Skeletal muscle cell (primary cell): ENCODE results near the gene TMEM82.

ENCODE experiments used
- DNase-seq: peaks from one replicate; pipeline ENCODE4 v3.0.0-alpha.2; 2010; ENCODE audit warnings: low read depth
- H3K4me3 ChIP-seq: 2 replicates; pipeline ENCODE4 v1.5.1; 2011; ENCODE audit warnings: low read depth, mild to moderate bottlenecking, control low read depth, low read length, moderate library complexity

Gene TMEM82

DNA sequence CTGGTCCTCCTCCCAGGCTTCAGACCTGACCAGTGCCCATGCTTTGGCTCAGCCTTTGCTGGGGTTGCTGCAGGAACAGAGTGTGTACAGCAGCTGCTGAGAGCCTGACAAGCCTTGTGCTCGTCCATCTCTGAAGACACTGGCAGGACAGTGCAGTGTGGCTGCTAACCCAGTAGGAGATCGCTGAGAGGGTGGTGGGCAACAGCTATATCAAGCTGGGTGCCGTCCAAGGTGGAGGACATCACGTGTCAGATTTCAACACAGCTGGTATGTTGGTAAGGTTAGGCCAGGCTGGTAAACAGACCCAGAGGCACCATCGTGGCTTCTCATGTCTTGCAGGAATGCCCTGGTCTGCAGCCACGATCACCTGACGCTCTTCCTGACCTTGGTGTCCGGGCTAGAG, 24.1 kb upstream of the TMEM82 start:
- no peak for DNase-seq
- no peak overlapping the region for H3K4me3 ChIP-seq

DNA sequence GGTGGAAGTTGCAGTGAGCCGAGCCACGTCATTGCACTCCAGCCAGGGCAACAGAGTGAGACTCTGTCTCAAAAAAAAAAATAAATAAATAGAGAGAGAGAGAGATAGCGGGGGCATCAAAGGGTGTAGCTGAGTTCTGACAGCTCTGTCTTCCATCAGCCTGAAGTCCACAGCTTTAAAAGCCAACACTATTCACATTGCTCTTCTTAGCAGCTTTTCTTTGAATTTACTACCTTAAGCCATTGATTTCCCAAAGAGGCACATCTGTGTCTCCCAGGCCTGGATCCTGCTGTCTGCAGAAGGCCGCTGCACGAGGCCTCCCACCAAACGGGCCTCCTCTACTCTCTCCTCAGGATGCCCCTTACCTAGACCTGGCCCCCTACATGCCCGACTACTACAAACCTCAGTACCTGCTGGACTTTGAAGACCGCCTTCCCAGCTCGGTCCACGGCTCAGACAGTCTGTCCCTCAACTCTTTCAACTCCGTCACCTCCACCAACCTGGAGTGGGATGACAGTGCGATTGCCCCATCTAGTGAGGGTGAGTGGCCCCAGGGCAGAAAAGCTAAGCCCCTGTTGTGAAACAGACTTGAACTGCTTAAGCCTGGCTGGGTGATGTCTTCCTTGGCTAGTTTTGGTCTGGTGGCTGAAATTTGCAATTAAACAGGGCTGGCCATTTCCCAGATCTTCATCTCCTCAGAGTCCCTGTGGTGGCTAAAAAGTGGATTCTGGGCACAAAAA, 22.7 kb upstream of the TMEM82 start:
- no peak overlapping the region for H3K4me3 ChIP-seq
- DNase-seq = no peak

DNA sequence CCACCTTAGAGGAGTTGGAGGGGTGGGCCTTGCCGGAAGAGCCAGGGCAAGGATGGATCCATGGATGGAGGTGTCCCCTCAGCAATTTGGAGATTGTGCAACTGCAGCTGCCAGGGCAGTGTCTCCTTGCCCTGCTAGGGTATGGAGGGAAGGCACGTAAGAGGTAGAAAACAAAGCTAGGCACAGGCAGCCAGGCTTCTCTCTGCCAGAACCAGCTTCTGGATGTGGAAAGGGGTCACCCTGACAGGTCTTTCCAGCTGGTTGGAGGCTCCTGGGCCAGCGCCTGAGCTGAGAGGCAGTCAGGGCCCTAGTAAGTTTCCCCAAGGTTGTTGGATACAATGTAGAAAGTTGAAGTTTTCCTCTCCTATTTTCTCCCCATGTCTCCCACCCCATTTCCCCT, 21.4 kb upstream of the TMEM82 start:
- no peak for DNase-seq
- H3K4me3 ChIP-seq = no peak overlapping the region

DNA sequence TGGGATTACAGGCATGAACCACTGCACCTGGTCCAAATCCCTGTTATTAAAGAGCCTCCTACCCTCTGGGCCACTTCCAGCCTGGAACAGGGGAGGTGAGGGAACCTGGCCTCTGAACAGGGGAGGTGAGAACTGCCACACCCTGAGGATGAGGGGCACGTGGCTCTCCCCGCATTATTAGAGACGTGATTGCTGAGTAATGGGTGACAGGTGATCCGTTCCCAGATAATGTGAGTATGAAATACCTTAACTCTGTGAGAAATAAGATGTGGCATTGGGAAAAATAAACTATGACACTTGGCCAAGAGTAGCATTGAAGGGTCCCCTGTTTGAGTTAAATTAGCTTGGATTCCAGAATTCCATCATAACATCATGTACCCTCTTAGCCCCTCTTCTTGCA, 19.9 kb upstream of the TMEM82 start:
- DNase-seq = no peak
- no peak overlapping the region for H3K4me3 ChIP-seq

DNA sequence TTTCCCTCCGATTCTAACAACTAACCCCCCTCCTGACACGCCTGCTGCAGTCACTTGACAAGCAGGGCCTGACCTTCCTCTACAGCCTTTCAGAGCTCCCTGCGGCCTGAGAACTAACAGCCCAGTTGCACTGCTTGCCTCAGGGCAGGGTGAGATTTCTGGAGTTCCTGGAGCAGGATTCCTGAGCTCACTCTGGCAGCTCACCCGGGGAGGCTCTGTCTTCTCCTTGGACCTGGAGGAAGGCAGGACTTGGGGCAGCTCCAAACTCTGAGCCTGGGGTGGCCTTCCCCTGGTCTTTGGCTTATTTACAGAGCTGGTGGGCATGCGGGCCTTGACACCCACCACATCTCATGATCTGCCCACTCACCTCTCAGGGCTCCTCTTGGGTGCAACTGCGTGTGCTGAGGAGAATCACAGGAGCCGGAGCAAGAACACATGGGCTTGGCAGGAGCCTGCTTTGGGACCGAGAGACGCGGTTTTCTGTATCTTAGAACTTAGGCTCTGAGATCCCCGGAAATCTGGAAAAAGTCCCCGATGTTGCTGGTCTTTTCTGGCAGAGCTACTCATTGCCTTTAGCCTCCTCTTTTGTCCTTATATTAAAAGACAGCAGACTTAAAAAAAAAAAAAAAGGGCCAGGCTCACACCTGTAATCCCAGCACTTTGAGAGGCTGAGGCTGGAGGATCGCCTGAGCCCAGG, 19.3 kb upstream of the TMEM82 start:
- DNase-seq = no peak
- no peak overlapping the region for H3K4me3 ChIP-seq

DNA sequence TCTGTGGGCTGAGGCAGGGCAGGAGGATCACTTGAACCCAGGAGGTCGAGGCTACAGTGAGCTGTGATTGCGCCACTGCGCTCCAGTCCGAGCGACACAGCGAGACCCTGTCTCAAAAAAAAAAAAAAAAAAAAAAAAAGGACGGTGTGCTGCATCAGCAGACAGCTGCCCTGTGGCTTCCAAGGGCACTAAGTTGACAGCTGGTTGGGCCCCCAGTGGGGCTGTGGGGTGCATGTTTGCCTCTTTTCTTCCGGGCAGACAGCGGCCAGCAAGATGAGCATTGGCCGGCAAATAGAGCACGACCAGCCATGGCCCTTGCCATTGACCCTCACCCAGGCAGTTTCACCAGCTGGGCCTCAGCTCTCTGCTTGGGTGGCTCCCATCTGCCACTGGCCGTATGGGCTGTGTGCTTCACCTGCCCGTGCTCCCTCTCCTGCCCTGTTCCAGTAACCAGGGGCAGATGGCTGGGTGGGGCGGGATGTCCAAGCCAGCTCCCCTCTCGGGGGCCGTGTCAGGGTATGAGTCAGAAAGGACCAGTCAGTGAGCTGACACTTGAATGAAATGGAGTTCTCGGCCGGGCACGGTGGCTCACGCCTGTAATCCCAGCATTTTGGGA, 18.6 kb upstream of the TMEM82 start:
- no peak for DNase-seq
- H3K4me3 ChIP-seq = no peak overlapping the region

DNA sequence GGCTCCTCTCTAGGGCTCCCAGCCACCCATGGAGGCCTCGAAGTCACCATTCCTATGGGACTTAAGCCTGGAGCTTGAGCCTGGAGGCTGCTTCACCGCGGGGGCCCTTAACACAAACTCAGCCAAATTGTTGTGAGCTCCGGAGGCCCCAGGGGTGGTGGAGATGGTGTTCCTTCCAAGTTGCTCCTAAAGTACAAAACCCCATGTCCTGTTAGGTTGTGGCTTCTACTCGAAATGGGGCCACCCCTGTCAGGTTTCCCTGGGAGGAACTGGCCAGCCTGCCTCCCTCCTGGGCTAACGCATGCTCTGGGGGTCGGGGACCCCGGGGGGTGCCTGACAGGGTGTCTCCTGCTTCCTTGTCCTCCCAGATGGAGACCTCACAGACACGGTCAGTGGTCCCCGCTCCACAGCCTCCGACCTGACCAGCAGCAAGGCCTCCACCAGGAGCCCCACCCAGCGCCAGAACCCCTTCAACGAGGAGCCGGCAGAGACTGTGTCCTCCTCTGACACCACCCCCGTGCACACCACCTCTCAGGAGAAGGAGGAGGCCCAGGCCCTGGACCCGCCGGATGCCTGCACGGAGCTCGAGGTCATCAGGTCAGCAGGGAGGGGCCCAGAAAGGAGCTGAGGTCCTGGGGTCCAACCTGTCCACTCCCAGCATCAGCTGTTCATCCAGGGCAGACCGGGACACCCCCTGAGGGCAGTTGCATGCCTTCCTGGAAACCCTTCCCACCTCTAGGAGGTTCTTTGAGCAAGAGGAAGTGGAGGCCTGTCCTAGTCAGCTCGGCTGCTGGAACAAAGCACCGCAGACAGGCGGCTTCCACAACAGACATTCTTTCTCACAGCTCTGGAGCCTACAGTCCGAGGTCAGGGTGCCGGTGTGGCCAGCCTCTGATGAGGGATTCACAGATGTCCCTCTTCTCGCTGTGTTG, 17.1 kb upstream of the TMEM82 start:
- no peak overlapping the region for H3K4me3 ChIP-seq

DNA sequence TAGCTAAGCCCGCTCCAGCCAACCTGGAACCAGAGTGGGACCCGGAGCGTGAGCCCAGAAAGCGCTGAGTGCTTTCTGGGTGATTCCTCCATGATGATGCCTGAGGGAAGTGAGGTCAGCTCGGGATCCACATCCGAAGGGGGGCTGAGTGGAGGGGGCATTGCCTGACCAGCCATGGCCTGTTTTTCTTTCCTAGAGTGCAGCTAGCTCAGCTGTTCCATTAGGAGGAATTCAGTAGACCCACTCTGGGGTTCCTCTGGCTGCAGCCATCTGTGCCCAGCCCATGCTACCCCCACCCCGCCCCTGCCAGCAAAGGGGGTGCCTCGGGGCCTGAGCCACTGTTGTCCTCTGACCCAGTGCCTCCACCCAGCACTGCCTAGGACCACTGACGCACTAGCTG, 15.8 kb upstream of the TMEM82 start:
- H3K4me3 ChIP-seq = no peak overlapping the region

More for the DNA sequence above, 17.1 kb upstream of the TMEM82 start:
- no peak for DNase-seq

DNA sequence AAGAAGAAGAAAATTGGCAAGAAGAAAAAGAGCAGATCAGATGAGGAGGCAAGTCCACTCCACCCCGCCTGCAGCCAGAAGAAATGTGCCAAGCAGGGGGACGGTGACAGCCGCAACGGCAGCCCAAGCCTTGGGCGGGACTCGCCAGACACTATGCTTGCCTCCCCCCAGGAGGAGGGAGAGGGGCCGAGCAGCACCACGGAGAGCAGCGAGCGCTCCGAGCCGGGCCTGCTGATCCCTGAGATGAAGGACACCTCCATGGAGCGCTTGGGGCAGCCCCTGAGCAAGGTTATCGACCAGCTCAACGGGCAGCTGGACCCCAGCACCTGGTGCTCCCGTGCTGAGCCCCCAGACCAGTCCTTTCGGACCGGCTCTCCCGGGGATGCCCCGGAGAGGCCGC, 15.3 kb upstream of the TMEM82 start:
- DNase-seq = no peak
- no peak overlapping the region for H3K4me3 ChIP-seq

More for the DNA sequence above, 15.8 kb upstream of the TMEM82 start:
- DNase-seq = no peak

DNA sequence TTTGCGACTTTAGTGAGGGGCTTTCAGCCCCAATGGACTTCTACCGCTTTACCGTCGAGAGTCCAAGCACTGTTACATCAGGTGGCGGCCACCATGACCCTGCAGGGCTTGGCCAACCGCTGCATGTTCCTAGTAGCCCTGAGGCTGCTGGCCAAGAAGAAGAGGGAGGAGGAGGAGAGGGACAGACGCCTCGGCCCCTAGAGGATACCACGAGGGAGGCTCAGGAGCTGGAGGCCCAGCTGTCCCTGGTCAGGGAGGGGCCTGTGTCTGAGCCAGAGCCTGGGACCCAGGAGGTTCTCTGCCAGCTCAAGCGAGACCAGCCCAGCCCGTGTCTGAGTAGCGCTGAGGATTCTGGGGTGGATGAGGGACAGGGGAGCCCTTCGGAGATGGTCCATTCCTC, 14.9 kb upstream of the TMEM82 start:
- DNase-seq = no peak
- no peak overlapping the region for H3K4me3 ChIP-seq

DNA sequence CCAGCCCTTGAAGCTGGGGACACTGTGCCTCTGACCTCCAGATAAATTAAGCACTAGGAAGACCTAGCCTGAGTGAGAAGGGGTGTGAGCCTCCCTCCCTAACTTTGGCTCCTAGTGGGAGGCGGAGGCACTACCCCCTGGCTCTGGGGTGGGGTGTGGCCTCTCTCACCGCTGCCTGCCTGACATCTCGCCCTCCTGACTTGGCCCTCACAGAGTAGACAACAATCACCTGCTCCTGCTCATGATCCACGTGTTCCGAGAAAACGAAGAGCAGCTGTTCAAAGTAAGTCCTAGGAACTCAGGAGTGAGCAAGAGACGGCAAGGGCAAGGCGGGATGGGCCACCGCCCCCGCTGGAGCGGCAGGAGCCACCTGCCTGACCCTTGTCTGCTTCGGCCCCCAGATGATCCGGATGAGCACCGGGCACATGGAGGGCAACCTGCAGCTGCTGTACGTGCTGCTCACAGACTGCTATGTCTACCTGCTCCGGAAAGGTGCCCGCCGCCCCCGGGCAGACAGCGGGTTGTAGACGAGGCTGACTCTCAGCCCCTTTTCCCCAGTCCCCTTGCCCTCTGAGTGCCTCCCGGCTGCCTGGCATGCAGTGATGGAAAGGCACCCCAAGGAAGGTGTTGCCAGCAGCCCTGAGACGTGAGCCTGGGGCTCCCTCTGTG, 14.3 kb upstream of the TMEM82 start:
- no peak overlapping the region for H3K4me3 ChIP-seq
- DNase-seq = no peak

DNA sequence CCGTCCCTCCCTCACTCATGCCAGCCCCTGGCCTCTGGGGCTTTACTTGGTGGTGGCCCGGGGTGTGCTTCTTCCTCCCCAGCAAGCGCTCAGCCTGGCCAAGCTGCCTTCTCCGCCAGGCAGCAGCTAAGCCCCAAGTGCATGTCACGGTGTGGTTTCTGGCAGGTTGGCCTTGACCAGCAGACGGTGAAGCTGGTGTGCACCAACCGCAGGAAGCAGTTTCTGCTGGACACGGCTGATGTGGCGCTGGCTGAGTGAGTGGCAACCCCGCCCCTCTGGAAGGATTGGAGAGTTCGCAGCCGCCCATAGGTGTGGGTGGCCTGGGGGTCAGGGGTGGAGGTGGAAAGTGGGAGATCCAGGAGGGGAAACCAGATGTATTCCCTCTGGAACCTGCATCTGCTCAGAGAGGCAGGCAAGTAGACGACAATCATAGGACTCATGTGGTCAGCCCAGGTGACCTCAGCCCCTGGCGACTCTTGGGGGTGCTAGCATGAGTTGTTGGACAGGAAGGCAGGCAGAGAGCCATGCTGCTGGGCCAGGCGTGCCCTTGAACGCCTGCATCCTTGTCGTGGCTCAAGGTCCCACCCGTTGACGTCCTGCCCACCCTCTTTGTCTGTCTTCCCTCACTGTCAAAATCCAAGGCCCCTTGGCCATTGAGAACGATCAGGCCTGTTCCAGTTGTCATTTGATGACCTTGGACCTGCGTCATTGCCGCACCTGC, 13.2 kb upstream of the TMEM82 start:
- DNase-seq = no peak
- H3K4me3 ChIP-seq = no peak overlapping the region

DNA sequence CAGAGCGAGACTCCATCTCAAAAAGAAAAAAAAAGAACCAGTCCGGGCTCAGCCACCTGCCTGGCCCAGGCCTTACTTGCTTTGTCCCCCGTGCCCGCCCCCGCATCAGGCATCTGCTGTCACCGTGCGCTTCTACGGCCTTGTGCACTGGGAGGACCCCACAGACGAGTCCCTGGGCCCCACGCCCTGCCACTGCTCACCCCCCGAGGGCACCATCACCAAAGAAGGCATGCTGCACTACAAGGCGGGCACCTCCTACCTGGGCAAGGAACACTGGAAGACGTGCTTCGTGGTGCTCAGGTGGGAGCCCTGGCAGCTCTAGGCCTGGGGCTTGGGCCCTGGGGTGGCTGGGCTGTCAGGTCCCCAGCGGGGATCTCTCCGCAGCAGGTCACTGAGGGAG, 11.9 kb upstream of the TMEM82 start:
- no peak overlapping the region for H3K4me3 ChIP-seq
- DNase-seq = no peak

DNA sequence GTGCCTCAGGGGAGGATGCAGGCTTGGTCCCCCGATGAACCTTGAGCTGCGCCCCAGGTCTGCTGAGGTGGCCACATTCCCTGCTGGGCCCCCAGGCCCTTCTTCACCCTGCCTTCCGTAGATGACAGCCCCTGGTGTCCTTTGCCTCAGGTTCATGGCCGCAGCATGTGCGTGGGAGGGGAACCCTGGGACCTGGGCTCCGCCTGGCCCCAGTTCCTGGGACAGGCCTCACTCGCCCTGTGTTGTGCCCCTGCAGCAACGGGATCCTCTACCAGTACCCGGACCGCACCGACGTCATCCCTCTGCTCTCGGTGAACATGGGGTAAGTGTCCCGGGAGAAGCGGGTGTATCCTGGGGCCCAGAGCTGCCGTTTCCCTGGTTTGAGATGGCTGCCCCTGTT, 11.4 kb upstream of the TMEM82 start:
- DNase-seq = no peak

DNA sequence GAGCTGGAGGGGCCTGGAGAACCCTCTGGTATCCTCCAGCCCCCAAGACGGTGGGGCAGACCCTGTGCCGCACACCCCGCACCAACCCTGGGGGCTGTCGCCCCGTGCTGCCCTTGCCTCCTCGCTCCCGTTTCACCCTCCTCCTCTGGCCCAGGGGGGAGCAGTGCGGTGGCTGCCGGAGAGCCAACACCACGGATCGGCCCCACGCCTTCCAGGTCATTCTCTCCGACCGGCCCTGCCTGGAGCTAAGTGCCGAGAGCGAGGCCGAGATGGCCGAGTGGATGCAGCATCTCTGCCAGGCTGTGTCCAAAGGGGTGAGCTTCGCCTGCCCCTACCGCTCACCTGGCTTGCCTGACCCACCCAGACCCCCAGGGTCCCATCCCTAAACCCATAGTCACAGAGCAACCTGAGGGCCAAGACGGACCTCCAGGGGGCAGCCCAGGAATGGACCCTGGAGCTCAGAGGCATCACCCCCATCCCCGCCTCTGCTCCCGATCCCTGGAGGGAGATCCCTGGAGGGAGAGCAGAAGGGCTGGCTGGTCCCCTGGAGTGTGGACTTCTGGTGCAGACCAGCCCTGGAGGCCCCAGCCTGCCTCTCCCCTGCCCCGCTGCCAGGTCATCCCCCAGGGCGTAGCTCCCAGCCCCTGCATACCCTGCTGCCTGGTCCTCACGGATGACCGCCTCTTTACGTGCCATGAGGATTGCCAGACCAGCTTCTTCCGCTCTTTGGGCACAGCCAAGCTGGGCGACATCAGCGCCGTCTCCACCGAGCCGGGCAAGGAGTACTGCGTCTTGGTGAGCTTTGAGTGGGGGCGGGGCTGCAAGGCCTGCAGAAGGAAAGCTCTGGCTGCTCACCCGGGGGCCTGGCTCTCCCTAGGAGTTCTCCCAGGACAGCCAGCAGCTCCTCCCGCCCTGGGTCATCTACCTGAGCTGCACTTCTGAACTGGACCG, 10.3 kb upstream of the TMEM82 start:
- no peak for DNase-seq
- H3K4me3 ChIP-seq = no peak overlapping the region

More for the DNA sequence above, 11.4 kb upstream of the TMEM82 start:
- no peak overlapping the region for H3K4me3 ChIP-seq

DNA sequence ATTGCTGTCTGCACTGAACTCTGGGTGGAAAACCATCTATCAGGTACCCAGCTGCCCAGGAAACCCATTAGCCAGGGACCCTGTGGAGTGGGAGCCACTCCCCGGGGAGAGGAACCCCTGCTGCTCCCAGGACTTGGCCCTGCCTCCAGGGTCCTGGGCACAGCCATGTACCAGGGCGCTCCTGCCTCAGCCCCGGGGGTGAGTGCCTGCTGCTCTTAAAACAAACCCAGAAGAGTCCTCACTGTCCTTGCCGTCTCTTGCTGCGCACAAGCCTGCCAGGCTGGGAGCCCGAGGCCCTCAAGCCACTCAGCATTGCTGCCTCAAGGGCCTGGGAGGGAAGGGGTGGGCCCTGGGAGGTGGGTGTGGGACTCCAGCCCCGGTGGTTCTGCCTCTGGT, 9.6 kb upstream of the TMEM82 start:
- no peak overlapping the region for H3K4me3 ChIP-seq
- no peak for DNase-seq

DNA sequence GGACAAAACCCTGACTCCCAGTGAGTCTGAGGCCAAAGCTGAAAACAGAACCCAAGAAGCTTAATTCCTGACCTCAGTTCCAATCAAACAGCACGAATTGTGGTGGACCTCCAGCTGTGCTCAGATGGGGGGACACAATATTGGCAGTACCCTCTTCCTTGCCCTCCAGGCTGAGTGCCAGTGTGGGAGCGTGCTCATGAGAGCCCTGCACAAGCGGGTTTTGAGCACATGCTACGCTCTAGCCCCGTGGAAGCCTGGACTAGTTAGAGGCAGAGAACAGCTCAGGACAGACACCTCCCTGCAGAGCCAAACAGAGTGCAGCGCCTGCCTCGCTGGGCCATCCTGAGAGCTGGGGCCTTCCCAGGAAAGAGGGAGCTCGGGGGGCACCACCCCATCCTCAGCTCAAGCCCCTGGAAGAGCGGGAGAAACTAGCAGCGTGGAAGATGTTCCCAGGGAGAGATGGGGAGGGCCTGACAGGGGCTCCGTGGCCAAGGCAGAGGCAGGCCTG, 9.0 kb upstream of the TMEM82 start:
- no peak for DNase-seq
- no peak overlapping the region for H3K4me3 ChIP-seq
